Activated naive CD4-positive, alpha-beta T cell treated with anti-CD3 and anti-CD28 coated beads, Interleukin-2, amount 10 ng/mL, durations not matched to agents 7 days and 5 days (primary cell): ENCODE results near the gene TFEB.

Experiments
- CTCF ChIA-PET: fragments of 350-600 bp; sonication (Branson Sonifier 250); formaldehyde crosslinking; loops from one replicate; lab custom pipeline; 2021; ENCODE audit warnings: antibody characterized with exemption; lab: Charles Lee
- DNase-seq: peaks from one replicate; pipeline ENCODE4 v3.0.0-alpha.2; 2020
- H3K27ac Mint-ChIP-seq: one replicate; pipeline ENCODE4 v1.8.0; 2021; ENCODE audit warnings: mild to moderate bottlenecking, moderate library complexity, mixed read lengths
- H3K27me3 Mint-ChIP-seq: one replicate; pipeline ENCODE4 v1.8.0; 2021; ENCODE audit warnings: mild to moderate bottlenecking, mixed read lengths
- H3K36me3 Mint-ChIP-seq: one replicate; pipeline ENCODE4 v1.8.0; 2021; ENCODE audit warnings: mixed read lengths
- H3K4me1 Mint-ChIP-seq: one replicate; pipeline ENCODE4 v1.8.0; 2021; ENCODE audit warnings: mixed read lengths
- H3K4me3 Mint-ChIP-seq: one replicate; pipeline ENCODE4 v1.8.0; 2021; ENCODE audit warnings: mild to moderate bottlenecking, moderate library complexity, mixed read lengths
- H3K9me3 Mint-ChIP-seq: one replicate; pipeline ENCODE4 v1.8.0; 2021; ENCODE audit warnings: mixed read lengths

The TFEB gene

DNA sequence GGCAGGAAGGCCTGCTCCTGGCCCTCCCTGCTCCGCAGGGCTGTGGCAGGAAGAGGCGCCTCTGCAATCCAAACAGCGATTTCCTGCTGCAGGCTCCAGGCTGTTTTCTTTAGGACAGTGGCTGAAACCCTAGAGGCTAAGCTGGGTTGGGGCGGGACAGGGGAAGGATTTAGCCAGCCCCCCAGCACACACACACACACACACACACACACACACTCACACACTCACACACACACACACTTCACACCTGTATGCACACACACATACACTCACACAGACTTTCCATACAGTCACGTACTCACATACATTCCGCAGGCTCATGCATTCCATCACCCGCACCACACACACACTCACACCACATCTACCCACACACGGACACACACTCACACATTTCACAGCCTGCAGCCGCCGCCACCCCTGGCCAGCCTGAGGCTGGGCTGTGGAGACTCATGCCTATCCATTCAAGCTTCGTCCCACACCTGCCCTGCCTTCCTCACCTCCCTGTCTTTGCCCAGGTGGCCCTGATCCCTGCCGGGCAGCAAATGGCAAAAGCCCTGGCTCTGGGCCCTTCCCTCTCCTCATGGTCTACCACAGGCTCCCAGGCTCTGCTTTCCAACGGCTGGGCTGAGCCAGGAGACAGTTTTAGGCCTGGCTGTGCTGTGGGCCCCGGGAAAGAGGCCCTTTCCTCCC is 79.3 kb downstream of the TFEB start:
- Mint-ChIP-seq H3K27ac (no peak overlapping the region), H3K27me3 (peaks cover 74% of the 10 kb centered on the region), H3K36me3 (no peaks in the 10 kb centered on the region), H3K4me3 (no peak overlapping the region), H3K9me3 (no peaks in the 10 kb centered on the region), H3K4me1 (no peaks in the 10 kb centered on the region)
- CTCF ChIA-PET = no interaction called here
- DNase-seq = no peak

GRCh38 chr6:41655646-41656001 is 79.8 kb downstream of the TFEB start:
- Mint-ChIP-seq H3K9me3 (no peaks in the 10 kb centered on the region), H3K4me1 (no peaks in the 10 kb centered on the region), H3K27me3 (peaks cover 72% of the 10 kb centered on the region), H3K4me3 (no peak overlapping the region), H3K36me3 (no peaks in the 10 kb centered on the region), H3K27ac (no peak overlapping the region)
- CTCF ChIA-PET = no interaction called here
- no peak for DNase-seq

- no peaks in the 10 kb centered on the region for H3K4me1 Mint-ChIP-seq
- H3K4me3 Mint-ChIP-seq = no peak overlapping the region
- CTCF ChIA-PET = no interaction called here
- H3K27me3 Mint-ChIP-seq = peaks cover 67% of the 10 kb centered on the region
- no peaks in the 10 kb centered on the region for H3K36me3 Mint-ChIP-seq
- no peaks in the 10 kb centered on the region for H3K9me3 Mint-ChIP-seq
- no peak for DNase-seq
- no peak overlapping the region for H3K27ac Mint-ChIP-seq
Observed at GRCh38 chr6:41655176-41655575, 80.2 kb downstream of the TFEB start.

GRCh38 chr6:41654698-41655151 is 80.7 kb downstream of the TFEB start:
- no peak for DNase-seq
- no peak overlapping the region for H3K4me3 Mint-ChIP-seq
- H3K27me3 Mint-ChIP-seq = peaks cover 63% of the 10 kb centered on the region
- H3K36me3 Mint-ChIP-seq = no peaks in the 10 kb centered on the region
- H3K27ac Mint-ChIP-seq = no peak overlapping the region
- H3K9me3 Mint-ChIP-seq = no peaks in the 10 kb centered on the region
- CTCF ChIA-PET = no interaction called here
- H3K4me1 Mint-ChIP-seq = no peaks in the 10 kb centered on the region

GRCh38 chr6:41654151-41654697 is 81.2 kb downstream of the TFEB start:
- DNase-seq = no peak
- CTCF ChIA-PET = no interaction called here
- peaks cover 61% of the 10 kb centered on the region for H3K27me3 Mint-ChIP-seq
- no peak overlapping the region for H3K4me3 Mint-ChIP-seq
- no peaks in the 10 kb centered on the region for H3K9me3 Mint-ChIP-seq
- no peaks in the 10 kb centered on the region for H3K36me3 Mint-ChIP-seq
- H3K27ac Mint-ChIP-seq = no peak overlapping the region
- H3K4me1 Mint-ChIP-seq = no peaks in the 10 kb centered on the region

- Mint-ChIP-seq H3K27ac (no peak overlapping the region), H3K27me3 (peaks cover 56% of the 10 kb centered on the region), H3K36me3 (no peaks in the 10 kb centered on the region), H3K9me3 (no peaks in the 10 kb centered on the region), H3K4me1 (no peaks in the 10 kb centered on the region), H3K4me3 (no peak overlapping the region)
- DNase-seq = no peak
- CTCF ChIA-PET = no interaction called here
Observed at GRCh38 chr6:41653691-41654090, 81.7 kb downstream of the TFEB start.

DNA sequence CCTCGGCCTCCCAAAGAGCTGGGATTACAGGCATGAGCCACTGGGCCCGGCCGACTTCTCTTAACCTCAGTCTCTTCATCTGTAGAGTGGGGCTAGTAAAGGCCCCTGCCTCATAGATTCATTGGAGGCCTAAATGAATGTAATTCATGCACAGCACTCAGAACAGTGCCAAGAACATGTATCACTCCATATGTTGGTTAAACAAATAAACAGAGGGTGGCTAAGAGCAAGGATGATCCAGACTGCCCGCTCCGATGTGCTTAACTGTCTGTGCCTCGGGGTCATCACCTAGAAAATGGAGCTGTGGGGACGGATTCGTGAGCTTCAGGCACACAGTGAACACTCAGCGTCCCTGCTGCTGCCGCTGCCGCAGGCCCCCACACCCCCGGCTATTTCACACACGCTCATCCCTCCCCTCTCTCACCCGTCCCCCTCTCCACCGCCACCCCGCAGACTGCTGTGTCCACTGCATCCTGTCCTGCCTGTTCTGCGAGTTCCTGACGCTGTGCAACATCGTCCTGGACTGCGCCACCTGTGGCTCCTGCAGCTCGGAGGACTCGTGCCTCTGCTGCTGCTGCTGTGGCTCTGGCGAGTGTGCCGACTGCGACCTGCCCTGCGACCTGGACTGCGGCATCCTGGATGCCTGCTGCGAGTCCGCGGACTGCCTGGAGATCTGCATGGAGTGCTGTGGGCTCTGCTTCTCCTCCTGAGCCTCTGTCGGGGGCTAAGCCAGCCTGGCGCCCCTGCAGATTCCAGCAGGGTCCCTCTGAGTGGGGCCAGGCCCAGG is 82.3 kb downstream of the TFEB start:
- DNase-seq = no peak
- no peak overlapping the region for H3K27ac Mint-ChIP-seq

GRCh38 chr6:41651962-41652657 is 83.3 kb downstream of the TFEB start:
- H3K4me1 Mint-ChIP-seq = no peaks in the 10 kb centered on the region
- CTCF ChIA-PET = interaction anchor here (0.9 to 1.0 kb wide), 2 partner anchors 9 to 470 kb away, joined by 3 to 4 read pairs; no protein-coding TSS in a partner anchor
- DNase-seq = no peak
- no peak overlapping the region for H3K4me3 Mint-ChIP-seq
- H3K36me3 Mint-ChIP-seq = no peaks in the 10 kb centered on the region
- no peak overlapping the region for H3K27ac Mint-ChIP-seq
- H3K9me3 Mint-ChIP-seq = no peaks in the 10 kb centered on the region
- H3K27me3 Mint-ChIP-seq = peaks cover 40% of the 10 kb centered on the region

More for the DNA sequence above, 82.3 kb downstream of the TFEB start:
- CTCF ChIA-PET = interaction anchor here (1.0 kb wide), 1 partner anchor 471 kb away, joined by 4 read pairs; no protein-coding TSS in a partner anchor
- Mint-ChIP-seq H3K4me3 (no peak overlapping the region), H3K9me3 (no peaks in the 10 kb centered on the region), H3K36me3 (no peaks in the 10 kb centered on the region), H3K27me3 (peaks cover 49% of the 10 kb centered on the region), H3K4me1 (no peaks in the 10 kb centered on the region)

DNA sequence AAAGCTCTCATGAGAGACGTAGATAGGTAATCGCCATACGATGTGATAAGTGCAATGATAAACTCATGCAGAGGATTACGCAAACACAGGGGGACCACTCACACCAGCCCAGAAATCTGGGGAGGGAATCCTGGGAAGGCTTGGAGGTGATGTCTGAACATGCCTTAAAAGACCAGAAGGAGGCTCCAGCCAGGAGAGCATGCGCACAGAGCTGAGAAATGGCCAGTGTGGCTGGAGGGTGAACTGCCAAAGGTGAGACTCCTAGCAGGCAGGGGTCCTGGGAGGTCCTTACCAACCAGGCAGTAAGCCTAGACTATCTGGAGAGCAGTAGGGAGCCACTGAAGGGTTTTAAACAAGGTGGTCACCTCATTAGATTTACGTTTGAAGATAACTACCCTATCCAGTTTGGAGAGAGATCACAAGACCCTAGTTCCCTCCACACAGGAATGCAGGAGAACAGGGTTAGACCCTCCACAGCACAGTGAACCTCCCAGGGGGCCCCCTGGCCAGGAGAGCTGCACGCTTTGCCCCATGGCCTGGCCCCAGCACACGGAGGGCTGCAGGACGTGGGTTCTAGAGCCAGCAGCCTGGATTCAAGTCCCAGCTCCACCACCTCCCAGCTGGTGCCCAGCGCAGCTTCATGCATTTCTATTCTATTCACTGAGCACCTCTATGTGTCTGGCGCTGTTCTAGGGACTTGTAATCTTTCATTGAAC is 84.0 kb downstream of the TFEB start:
- no peaks in the 10 kb centered on the region for H3K36me3 Mint-ChIP-seq
- peaks cover 39% of the 10 kb centered on the region for H3K27me3 Mint-ChIP-seq
- DNase-seq = no peak
- CTCF ChIA-PET = interaction anchor here (0.9 kb wide), 1 partner anchor 9 kb away, joined by 3 read pairs; no protein-coding TSS in a partner anchor
- no peaks in the 10 kb centered on the region for H3K4me1 Mint-ChIP-seq
- no peak overlapping the region for H3K27ac Mint-ChIP-seq
- H3K9me3 Mint-ChIP-seq = no peaks in the 10 kb centered on the region
- H3K4me3 Mint-ChIP-seq = no peak overlapping the region

DNA sequence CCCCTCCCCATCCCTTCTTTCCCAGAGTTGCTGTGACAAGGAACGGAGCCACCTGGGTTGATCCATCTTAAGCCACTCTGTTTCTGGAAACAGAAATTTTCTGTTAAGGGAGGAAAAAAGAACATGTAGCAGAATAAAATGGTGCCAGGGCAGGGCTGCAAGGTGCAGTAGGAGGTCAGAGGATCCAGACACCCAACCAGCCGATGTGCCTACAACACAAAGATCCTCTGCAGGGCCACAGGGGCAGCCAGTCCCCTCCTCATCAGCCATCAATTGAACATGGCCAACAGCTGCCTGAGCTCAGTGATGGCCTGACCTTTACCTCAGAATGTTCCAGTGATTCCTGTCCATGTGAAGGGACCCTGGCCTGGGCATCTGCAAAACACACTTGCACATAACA is 85.3 kb downstream of the TFEB start:
- no peaks in the 10 kb centered on the region for H3K9me3 Mint-ChIP-seq
- no peak overlapping the region for H3K4me3 Mint-ChIP-seq
- CTCF ChIA-PET = no interaction called here
- no peak for DNase-seq
- H3K36me3 Mint-ChIP-seq = no peaks in the 10 kb centered on the region
- no peaks in the 10 kb centered on the region for H3K4me1 Mint-ChIP-seq
- H3K27me3 Mint-ChIP-seq = peaks cover 37% of the 10 kb centered on the region
- no peak overlapping the region for H3K27ac Mint-ChIP-seq

DNA sequence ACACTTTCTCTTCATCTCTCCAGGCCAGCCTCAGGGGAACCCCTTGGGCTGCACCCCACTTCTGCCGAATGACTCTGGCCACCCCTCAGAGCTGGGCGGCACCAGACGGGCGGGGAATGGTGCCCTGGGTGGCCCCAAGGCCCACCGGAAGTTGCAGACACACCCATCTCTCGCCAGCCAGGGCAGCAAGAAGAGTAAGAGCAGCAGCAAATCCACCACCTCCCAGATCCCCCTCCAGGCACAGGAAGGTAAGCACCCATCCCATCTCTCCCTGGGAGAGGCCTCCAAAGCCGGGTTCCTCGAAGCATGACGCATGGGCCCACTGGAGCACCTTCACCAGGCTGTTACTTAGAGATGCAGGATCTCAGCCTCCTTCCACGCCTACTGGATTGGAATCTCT is 85.8 kb downstream of the TFEB start:
- DNase-seq = no peak
- Mint-ChIP-seq H3K4me1 (no peaks in the 10 kb centered on the region), H3K27ac (no peak overlapping the region), H3K9me3 (no peaks in the 10 kb centered on the region), H3K4me3 (no peak overlapping the region), H3K27me3 (peaks cover 34% of the 10 kb centered on the region), H3K36me3 (no peaks in the 10 kb centered on the region)
- CTCF ChIA-PET = no interaction called here

DNA sequence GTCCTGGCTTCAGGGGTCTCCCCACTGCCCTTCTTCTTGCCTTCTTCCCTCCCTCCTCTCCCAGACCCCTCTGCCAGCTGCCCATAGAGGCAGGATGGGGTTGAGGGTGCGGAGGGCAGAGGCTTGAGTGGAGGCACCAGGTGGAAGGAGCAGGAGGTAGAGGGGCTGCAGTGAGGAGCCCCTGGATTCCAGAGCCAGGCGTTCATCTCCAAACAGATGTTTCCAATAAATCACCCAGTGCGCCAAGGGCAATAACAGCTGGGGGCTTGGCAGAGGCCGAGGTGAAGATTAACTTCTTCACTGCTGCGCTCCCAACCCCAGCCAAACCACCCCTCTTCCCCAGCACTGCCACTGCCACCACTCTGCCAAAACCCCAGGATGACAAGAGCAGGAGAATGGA is 86.5 kb downstream of the TFEB start:
- Mint-ChIP-seq H3K27ac (no peak overlapping the region), H3K9me3 (no peaks in the 10 kb centered on the region), H3K4me1 (no peaks in the 10 kb centered on the region), H3K4me3 (no peak overlapping the region), H3K36me3 (no peaks in the 10 kb centered on the region), H3K27me3 (peaks cover 38% of the 10 kb centered on the region)
- CTCF ChIA-PET = interaction anchor here (1.0 kb wide), 1 partner anchor 34 kb away, joined by 3 read pairs; no protein-coding TSS in a partner anchor
- DNase-seq = no peak

DNA sequence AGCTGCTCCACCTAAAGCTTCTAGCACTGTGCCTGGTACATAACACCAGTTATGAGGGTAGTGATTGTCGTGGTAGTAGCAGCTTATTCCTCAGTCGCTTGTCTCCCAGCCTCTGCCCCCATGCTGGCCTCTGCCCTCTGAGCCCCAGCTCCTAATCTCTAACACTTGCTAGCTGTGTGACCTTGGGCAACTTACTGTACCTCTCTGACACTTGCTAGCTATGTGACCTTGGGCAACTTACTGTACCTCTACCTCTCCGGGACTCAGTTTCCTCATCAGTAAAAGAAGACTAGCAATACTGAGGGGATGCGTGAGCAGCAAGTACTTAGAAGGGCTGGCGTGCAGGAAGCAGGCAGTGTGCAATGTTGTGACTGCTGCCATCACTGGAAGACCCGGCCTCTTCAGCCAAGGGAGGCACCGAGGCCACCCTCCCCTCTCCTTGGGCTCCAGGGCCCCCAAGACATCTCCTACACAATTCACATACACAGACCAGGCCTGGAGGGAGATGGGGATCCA is 87.3 kb downstream of the TFEB start:
- DNase-seq = no peak
- Mint-ChIP-seq H3K4me3 (no peak overlapping the region), H3K27ac (no peak overlapping the region), H3K4me1 (no peaks in the 10 kb centered on the region), H3K36me3 (no peaks in the 10 kb centered on the region), H3K9me3 (no peaks in the 10 kb centered on the region), H3K27me3 (peaks cover 42% of the 10 kb centered on the region)
- CTCF ChIA-PET = interaction anchor here (1.0 kb wide), 1 partner anchor 35 kb away, joined by 3 read pairs; no protein-coding TSS in a partner anchor
